HG03159 (cell line): ENCODE measurements around the gene FAR2.
A peak's percentile ranks its signal among the peaks of the same experiment; 100 is the strongest.
"Not testable (repeated sequence)": the region's sequence is repeated elsewhere in the genome, so short reads cannot be mapped to it uniquely, and the experiment has no call there.

Source experiments
- ATAC-seq: cut with Tn5 transposase; IDR thresholded peaks from one replicate; pipeline ENCODE4 v1.9.1; 2021; ENCODE audit warnings: mild to moderate bottlenecking, moderate library complexity; ENCODE audit not compliant: unreplicated experiment

Gene FAR2

DNA sequence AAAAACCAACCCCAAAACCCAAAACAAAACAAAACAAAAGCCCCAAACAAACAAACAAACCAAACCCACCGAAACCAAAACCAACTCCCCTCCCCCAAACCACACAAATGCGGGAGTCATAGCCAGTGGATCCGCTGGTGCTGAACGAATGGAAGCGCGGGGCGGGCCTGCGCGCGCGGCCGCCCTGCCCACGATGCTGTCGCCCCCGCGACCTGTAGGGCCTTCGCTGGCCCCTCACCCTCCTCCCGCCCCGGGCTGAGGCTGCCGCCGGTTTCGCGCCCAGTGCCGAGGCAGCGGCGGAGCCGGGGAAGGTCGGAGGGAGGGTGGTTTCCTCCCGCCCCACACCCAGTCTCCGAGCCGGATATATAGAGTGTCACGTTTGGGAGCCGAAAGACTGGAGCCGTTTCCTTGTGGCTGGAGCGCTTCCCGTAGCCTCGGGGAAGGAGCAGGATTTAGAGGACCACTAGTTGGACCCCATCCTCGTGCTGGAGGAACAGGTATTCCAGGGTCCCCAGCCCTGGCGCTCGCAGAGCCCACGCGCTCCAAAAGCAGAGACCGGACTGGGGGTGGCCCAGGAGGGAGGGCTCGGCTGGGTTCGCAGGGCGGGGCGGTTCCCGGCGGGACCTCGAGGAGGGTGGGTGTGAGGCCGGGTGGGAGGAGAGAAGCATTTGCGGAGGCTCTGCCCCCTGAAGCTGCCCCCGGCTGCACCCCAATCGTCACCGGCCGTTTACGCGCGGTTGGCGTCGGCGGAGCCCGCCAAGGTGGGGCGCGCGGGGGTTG is at the start of gene FAR2:
Gene FAR2, plus strand, starts transcription at position 368 of the 780 bp plus-strand sequence. CDS start 121,172 bp downstream, outside the sequence.
- peak; percentile 45 for ATAC-seq

DNA sequence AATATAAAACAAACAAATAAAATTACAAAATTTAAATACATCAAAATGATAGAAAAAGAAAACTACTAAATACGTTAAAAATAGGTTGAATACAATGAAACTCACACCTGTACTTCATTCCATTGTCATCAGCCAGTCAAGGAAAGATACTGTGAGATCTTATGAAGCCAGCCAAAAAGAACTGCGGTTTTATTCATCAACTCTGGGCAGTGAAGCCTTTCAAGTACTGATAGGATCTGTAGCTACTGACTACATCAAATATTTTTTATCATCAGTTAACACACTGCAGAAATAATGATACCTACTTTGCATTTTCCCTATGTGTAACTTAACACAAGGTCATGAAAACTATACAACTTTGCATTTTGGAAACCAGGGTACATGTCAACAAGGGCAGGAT is 46.3 kb upstream of the FAR2 start:
- ATAC-seq: no peak

DNA sequence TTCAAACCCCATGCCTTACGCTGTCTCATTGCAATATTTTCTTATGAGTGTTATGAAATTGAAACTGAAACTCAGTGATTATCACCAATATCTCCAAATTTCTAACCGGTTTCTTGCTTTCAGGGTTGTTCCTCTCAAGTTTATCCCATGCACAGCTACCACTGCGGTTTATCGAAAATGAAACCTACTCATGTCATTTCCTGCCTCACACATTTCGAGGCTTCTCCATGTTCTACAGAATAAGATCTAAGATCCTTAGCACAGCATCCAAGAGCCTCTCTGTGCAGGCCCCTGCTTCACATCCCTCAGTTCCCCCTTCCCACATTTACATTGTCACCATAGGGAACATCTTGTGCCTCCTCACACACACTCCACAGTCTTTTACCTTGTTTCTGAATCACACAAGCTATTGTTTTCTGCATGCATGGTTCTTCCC is 45.5 kb upstream of the FAR2 start:
- peak; percentile 97 for ATAC-seq

DNA sequence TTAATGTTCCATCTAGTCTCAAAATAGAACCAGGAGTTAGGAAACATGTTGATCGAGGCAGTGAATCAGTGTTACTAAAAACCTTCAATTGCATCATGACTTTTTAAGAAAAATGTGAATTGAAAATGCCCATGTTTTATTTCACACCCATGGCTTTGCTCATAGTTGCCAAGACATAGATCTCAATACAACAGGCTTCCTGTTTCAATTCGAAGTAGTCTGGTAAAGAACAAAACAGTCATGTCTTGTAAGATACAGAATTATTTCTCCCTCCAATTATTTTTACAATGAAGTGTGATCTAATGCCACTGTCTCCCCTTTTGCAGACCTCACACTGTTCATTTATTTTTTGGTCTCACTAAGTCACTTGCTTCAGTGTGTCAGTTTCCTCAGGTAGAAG is 44.6 kb upstream of the FAR2 start:
- no peak for ATAC-seq

DNA sequence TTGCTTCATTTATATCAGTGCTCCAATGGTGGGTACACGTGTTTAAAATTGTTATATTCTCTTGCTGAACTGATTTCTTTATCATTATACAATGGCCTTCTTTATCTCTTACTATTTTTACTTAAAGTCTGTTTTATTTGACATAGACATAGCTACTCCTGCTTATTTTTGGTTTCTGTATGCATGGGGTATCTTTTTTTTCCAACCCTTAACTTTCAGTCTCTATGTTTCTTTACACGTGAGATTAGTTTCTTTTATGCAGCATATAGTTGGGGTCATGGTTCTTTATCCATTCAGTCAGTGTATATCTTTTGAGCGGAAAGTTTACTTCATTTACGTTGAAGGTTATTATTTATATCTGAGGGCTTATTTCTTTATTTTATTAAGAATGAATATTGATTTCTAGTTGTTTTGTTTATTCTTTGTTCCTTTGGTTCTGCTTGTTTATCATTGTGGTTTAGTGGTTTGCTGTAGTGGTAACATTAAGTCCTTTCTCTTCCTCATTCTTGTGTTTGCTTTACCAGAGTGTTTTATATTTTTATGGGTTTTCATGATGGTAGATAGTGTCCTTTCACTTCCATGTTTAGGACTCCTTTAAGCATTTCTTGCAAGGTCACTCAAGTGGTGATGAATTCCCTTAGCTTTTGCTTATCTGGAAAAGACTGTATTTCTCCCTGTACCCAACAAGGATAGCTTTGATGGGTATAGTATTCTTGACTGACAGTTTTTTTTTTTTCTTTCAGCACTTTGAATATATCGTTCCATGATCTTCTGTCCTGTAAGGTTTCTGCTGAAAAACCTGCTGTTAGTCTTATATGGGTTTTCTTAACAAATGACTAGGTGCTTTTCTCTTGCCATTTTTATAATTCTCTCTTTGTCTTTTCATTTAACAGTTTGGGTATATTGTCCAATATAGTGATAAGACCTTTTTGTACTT is 38.3 kb upstream of the FAR2 start:
- peak; percentile 83 for ATAC-seq

DNA sequence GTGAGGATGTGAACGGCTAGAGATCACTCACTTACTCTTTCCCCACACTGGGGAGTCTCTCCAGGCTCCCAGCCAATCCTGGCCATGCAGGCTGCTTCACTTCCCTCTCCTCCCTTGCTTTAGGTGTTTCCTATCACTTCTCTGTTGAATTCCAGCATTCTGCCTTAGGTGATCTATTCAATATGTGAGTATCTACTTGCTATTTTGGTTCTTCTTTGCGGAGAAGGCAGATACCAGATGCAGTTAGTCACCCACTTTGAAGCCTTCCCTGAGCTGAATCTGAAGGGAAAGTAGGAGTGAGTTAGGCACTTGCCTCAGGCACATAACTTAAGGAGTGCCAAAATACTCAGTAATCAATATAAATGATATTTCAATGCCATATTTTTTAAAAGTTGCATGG is 36.0 kb upstream of the FAR2 start:
- ATAC-seq: no peak

DNA sequence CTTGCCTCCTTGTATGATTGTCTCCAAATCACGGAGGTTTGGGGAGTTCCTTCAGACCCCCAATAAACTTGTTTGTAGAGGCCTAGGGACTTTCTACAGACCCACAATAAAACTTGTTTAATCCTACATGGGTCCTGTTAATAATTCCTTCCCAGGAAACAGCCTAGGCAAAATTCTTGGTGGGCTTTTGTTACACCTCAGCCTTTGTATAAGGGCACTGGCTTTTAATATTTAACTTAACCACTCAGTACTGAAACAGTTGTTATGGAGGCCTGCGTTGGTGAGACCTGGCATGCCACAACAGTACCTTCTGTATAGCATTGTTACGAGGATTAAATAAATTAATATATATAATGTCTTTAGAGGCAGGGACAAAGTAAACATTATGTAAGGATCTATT is 32.7 kb upstream of the FAR2 start:
- ATAC-seq: no peak

DNA sequence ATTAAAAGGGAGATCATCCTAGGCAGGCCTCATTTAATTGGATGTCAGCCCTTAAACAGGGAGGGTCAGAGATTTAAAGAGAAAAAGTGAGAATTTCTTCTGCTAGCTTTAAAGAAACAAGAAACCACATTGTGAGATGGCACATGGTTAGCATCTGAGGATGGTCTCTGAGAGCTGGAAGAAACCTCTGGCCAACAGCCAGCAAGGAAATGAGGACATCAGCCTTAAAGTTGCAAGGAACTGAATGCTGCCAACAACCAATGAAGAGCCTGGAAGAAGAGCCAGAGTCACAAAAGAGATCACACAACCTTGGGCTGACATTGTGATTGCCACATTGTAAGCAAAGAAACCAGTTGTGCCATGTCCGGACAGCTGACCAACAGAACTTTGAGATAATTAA is 17.5 kb upstream of the FAR2 start:
- no peak for ATAC-seq

DNA sequence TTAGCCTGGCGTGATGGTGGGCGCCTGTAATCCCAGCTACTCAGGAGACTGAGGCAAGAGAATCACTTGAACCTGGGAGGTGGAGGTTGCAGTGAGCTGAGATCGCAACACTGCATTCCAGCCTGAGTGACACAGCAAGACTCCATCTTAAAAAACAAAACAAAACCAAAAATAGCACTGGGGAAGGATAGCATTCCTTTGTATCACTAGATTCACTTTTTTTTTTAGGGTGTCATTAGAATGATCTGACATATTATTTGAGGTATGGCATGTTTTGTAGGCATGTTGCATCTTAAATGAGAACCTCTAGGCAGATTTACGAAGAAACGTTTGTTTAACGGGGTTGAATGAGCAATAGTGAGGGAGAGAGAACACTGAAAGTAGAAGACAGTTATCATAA is 16.8 kb upstream of the FAR2 start:
- ATAC-seq: no peak

DNA sequence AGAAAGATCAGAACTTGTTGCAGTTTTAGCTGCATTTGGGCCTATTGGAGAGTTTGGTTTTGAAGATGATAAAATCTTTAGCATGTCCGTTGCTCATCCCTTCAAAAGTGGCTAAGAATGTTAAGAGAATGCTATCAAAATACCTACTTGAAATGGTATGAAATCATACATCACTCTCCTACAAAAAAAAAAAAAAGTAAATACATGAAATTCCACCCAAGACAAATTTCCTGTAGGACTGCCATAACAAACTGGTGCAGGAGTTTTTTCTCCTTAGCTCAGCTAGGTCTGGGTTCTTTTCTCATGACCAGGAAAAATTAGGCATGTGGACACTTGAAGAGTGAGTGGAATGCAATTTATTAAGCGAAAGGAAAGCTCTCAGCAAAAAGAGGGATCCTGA is 15.9 kb upstream of the FAR2 start:
- no peak for ATAC-seq

DNA sequence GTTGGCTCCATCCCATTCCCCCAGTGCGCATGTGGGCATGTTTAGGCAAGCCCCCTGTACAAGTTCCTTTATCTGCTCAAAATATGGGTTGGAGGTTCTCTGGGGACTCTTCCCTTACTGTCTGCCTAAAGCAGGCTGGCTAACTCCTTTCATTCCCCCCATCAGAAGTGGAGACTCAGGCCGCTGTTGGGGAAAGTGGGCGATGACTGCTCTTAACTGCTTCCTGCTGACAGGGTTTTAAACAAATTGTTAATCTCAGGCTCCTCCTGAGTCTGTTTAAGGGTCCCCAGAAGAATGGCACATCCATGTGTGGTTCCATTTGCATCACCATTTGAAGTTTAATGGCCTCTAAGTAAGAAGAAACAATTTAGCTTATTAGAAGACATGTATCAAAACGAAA is 15.4 kb upstream of the FAR2 start:
- ATAC-seq: no peak

DNA sequence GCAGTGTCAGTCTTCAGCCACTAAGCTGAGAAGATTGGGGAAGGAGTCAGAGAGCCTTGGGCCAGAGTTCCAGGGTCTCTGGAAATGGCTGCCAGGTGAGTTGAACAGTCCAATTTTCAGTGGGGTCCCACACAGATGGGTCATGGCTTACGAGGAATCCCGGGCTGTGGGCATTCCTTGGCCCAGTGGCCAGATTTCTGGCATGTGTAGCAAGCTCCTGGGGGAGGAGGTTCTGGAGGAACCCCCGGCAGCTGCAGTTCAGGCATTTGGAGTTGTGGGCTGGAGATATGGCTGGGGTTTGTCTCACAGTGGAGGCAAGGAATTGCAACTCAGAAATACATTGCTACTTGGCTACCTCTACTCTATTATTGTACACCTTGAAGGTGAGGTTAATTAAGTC is 10.8 kb upstream of the FAR2 start:
- not testable (repeated sequence) for ATAC-seq

DNA sequence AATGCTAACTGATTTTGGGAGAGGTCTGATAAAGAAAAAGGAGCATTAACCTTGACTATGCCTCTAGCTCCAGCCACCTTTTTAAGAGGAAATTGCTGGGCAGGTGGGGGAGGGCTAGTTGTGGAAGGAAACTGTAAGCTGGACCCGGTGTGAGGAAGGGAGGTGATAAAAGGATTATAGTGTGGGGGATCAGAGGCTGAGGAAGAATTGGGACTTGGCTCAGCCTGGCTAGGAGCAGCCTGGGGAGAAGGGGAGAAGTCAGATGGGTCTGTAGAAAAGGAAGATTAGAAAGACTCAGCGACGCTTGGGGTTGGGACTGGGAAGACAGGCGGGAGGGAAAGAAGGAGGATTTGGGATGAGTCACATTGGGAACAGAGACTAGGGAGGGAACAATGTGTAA is 10.2 kb upstream of the FAR2 start:
- ATAC-seq: not testable (repeated sequence)

DNA sequence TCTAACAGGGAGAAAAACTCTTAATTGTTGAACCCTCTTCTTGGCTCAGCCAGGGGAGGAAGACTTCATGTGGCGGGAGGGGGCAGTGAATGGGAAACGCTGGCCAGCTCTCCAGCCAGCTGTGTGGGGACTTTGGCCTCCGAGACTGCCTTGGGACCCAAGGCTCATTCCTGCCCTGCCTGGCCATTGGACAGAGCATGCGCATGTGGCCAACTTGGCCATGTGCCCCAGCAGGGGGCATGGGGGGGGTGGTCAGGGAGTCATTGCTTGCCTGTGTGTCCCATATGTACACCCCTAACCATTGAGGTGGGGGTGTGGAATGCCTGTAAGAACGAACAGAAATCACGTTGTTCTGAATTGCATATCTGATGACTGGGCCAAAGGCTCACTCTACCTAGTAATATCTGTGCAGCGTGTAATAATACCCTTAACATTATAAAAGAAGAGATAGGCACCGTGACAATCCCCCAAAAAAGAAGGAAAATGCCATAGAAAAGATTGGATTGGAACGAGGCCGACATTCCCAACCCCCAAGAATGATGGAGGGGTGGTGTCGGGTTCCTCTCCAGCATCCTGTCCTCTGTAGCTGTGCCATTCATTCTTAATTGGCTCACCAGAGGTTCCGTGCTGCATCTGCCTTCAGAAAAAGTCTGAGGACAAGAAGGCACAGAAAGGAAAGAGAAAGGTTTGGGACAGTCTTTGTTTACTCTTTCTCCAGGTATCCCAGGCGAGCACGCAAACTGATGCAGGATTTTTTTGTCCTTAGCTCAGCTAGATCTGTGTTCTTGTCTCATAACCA is 3.5 kb upstream of the FAR2 start:
- no peak for ATAC-seq

DNA sequence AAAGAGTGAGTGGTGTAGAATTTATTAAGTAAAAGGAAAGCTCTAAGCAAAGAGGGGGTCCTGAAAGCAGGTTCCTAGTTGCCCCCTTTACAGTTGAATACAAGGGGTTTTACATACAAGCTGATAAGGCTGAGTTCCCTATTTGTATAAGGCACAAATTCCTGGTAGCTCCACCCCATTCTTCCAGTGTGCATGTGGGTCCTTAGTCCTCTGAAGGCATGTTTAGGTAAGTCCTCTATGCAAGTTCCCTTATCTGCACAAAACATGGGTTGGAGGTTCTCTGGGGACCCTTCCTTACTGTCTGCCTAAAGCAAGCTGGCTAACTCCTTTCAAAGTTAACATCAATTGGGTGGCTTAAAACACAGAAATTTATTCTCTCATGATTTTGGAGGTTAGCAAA is 2.9 kb upstream of the FAR2 start:
- ATAC-seq: no peak

DNA sequence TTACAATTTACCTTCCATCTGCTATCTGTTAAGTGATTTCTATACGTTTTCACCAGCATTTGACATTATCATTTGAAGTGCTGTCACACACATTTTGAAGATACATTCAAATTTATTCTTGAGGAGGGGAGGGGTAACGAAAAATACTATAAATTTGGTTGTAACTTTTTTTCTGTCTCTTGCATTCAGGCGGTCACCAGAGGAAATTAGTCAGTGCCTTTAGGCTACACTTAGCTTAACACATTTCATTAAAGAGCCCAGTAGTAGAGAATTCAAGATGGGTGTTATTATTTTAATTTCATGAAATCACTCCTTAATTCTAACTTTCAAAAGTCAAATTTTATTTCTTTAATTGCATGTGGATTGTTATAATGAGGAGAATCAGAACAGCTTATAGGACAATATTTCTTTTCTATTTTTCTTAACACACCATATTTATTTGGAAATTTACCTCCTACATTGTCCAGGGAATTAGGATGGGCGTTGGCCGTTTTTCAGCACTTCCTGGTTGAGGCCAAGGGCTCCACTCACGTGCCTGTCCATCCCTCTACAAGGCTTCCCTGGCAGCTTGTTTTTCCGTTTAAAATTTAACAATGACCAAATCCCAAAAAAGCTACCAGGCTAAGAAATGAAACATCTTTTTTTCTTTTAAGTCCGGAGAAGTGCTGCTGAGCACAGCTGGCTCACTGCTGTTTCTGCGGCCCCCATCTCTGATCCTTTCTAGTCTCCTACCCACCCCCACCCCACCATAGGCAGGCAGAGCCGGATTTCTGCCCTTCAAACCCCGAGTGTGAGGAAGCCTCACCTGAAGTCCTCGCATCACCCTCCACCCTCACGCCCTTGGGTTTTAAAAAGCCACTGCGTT is 1.1 kb upstream of the FAR2 start:
- no peak for ATAC-seq

DNA sequence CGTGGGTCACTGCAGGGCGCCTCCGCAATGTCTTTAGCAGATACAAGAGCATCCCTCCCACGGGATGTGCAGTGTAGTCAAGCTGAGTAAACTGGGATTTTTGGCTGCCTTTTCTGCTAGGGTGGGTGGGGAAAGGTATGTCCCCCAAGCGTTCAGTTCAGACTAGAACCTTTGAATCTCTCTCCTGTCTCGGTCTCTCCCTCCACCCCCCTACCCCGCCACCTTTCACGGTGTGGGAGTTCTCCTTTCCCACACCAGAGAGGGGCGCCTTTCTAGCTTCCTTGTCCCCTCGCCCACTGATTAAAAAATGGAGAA is 525 bp upstream of the FAR2 start:
- no peak for ATAC-seq

DNA sequence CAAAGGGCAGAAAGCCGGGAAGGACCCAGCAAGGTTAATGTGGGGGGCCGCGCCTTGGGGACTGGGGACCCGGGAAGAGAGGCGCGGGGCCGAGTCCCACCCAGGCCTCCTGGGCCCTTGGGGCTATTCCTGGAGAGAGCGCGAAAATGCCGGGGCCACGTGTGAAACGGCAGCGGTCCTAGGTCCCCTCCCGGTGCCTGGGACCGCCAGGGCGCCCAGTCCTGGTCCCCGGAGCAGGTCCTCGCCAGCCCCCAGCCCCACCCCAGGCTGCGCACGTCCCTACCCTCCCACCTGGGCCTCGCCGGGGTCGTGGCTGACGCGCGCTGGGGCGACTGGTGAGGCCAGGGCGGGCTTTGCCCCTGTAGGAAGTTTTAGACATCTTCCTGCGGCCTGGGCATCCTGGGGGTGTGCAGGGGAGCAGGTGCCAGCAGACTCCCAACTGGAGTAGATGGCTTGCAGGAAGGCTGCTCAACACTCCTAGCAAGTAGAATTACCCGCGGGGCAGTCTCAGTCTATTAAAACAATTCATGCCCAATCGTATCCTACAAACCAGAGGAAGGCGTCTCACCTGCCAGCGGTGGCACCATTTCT is 708 bp downstream of the FAR2 start:
- peak; percentile 1 for ATAC-seq

DNA sequence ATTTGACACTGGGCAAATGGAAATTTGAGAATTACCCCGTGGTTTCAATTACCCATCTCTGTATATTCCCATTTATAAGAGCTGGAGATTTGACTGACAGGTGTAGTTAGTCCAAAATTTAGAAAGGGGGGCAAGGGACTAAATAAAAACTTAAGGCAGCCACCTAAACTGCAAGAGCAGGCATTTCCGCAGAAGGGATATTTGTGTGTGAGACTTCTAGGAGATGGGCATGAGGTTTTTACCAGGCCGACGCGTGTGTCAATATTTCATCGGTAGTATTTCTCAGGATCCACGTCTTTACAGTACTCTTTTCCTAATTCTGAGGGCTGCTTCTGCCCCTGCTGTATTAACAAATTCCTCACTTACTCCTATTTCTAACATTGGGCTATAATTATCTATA is 1.4 kb downstream of the FAR2 start:
- ATAC-seq: no peak
